Endothelial cell (in vitro differentiated cells): Measurements from ENCODE around the gene SNRNP200. TPM values are rescaled to one million over a fixed set of nuclear protein-coding genes. Genes with fewer than 3 reads are reported as not detected.

ENCODE experiments used
- DNase-seq: peaks from one replicate; pipeline ENCODE4 v3.0.0; 2021; ENCODE audit warnings: low spot score
- H3K27ac Mint-ChIP-seq: one replicate; pipeline ENCODE4 v1.8.0; 2021; ENCODE audit warnings: mixed read lengths, inconsistent platforms; ENCODE audit not compliant: unreplicated experiment
- H3K27me3 Mint-ChIP-seq: one replicate; pipeline ENCODE4 v1.8.0; 2021; ENCODE audit warnings: mild to moderate bottlenecking, moderate library complexity, mixed read lengths, inconsistent platforms; ENCODE audit not compliant: unreplicated experiment
- H3K36me3 Mint-ChIP-seq: one replicate; pipeline ENCODE4 v1.8.0; 2021; ENCODE audit warnings: mild to moderate bottlenecking, low read depth, mixed read lengths, inconsistent platforms; ENCODE audit not compliant: unreplicated experiment
- H3K4me1 Mint-ChIP-seq: one replicate; pipeline ENCODE4 v1.8.0; 2021; ENCODE audit warnings: mild to moderate bottlenecking, mixed read lengths, inconsistent platforms; ENCODE audit not compliant: unreplicated experiment
- H3K4me3 Mint-ChIP-seq: one replicate; pipeline ENCODE4 v1.8.0; 2021; ENCODE audit warnings: mild to moderate bottlenecking, mixed read lengths, inconsistent platforms; ENCODE audit not compliant: unreplicated experiment
- H3K9me3 Mint-ChIP-seq: one replicate; pipeline ENCODE4 v1.8.0; 2021; ENCODE audit warnings: mixed read lengths, inconsistent platforms; ENCODE audit not compliant: unreplicated experiment
- total RNA-seq: library from RNA; stranded (reverse); fragmentation: NEBNext Ultra II Directional; extraction: Animal tissue kit (Norgen Biotek cat#: 25700); gene quantifications from one replicate; pipeline ENCODE4 v1.2.1, GENCODE V29; 2021; ENCODE audit not compliant: unreplicated experiment
- TF ChIP-seq, protein P1 (sequence below): fragments of 200-600 bp; sonication (generic); IDR thresholded peaks from one replicate; pipeline ENCODE4 v1.5.0; 2021; ENCODE audit warnings: antibody characterized with exemption; ENCODE audit not compliant: unreplicated experiment

Gene SNRNP200
- total RNA-seq, 1 donor from 2014 or later: 168 TPM

DNA sequence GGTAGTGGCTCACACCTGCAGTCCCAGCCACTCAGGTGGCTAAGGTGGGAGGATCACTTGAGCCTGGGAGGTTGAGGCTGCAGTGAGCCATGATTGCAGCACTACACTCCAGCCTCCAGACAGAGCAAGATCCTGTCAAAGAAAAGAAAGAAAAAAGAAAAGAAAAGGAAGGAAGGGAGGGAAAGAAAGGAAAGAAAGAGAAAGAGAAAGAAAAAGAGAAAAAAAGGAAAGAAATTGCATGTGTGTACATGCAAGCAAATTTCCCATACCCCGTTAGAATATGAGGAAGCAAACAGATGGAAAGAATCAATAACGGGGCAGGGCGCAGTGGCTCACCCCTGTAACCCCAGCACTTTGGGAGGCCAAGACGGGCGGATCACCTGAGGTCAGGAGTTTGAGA lies 57.5 kb downstream of the SNRNP200 start:
- no peak overlapping the region for H3K27ac Mint-ChIP-seq
- no peaks in the 10 kb centered on the region for H3K9me3 Mint-ChIP-seq
- H3K4me3 Mint-ChIP-seq: no peak overlapping the region
- H3K27me3 Mint-ChIP-seq: peaks cover 3% of the 10 kb centered on the region
- H3K4me1 Mint-ChIP-seq: peaks cover 19% of the 10 kb centered on the region
- DNase-seq: no peak
- TF ChIP-seq, protein P1, sequence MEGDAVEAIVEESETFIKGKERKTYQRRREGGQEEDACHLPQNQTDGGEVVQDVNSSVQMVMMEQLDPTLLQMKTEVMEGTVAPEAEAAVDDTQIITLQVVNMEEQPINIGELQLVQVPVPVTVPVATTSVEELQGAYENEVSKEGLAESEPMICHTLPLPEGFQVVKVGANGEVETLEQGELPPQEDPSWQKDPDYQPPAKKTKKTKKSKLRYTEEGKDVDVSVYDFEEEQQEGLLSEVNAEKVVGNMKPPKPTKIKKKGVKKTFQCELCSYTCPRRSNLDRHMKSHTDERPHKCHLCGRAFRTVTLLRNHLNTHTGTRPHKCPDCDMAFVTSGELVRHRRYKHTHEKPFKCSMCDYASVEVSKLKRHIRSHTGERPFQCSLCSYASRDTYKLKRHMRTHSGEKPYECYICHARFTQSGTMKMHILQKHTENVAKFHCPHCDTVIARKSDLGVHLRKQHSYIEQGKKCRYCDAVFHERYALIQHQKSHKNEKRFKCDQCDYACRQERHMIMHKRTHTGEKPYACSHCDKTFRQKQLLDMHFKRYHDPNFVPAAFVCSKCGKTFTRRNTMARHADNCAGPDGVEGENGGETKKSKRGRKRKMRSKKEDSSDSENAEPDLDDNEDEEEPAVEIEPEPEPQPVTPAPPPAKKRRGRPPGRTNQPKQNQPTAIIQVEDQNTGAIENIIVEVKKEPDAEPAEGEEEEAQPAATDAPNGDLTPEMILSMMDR: no peak
- peaks cover 23% of the 10 kb centered on the region for H3K36me3 Mint-ChIP-seq

DNA sequence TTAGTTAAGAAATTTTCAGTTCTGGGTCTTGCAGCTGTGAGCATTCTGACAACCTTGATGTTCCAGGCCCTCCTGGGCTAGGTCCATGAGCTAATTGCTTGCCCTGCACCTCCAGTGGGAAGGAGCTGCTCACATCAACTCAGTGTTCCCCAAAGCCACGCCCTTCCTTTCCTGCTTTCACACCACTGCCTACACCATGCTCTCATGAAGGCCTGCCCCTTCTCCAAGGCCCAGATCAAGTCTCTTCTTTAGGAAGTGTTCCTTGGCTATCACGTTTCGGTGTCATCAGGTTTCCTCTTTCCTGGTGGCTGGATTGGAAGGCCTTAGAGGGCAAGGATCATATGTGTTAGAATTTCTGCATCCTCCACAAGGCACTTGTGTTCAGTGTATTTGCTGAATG lies 58.3 kb downstream of the SNRNP200 start:
- H3K9me3 Mint-ChIP-seq: no peaks in the 10 kb centered on the region
- peaks cover 15% of the 10 kb centered on the region for H3K36me3 Mint-ChIP-seq

DNA sequence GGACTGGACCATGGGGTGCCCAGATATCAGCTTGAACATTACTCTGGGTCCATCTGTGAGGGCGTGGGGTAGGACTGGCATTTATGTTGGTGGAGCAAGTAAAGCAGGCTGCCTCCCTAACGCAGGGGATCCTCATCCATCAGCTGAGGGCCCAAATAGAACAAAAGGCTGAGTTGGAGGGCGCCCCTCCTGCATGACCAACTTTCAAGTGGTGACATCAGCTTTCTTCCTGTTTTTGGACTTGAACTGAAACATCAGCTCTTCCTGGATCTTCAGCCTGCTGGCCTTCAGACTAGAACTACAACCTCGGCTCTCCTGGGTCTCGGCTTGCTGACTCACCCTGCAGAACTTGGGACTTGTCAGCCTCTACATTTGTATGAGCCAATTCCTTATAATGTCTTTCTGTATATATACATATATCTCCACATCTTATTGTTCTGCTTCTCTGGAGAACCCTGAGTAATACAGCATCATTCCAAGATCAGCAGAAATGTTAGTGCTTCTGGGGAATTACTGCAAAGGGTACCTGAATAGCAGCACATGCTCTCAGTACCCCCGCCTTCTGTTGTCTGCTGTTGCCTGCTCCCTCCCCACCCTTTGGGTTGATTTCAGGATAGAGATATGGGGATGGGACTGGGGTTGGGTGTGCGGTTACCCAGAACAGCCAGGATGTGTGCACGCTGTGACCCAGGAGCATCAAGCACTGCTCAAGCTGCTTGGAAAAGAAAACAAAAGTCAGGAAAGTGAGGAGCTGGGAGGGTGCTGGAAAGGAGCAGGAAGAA lies 59.5 kb downstream of the SNRNP200 start:
- peaks cover 4% of the 10 kb centered on the region for H3K27me3 Mint-ChIP-seq
- no peaks in the 10 kb centered on the region for H3K9me3 Mint-ChIP-seq
- no peak for DNase-seq
- TF ChIP-seq, protein P1: no peak
- H3K4me3 Mint-ChIP-seq: no peak overlapping the region
- H3K4me1 Mint-ChIP-seq: peaks cover 14% of the 10 kb centered on the region
- peaks cover 10% of the 10 kb centered on the region for H3K36me3 Mint-ChIP-seq
- peak overlapping the region; percentile 48 for H3K27ac Mint-ChIP-seq

More for the DNA sequence above, 58.3 kb downstream of the SNRNP200 start:
- TF ChIP-seq, protein P1: no peak
- Mint-ChIP-seq H3K4me3 (no peak overlapping the region), H3K4me1 (peaks cover 19% of the 10 kb centered on the region), H3K27ac (no peak overlapping the region), H3K27me3 (peaks cover 3% of the 10 kb centered on the region)
- no peak for DNase-seq

DNA sequence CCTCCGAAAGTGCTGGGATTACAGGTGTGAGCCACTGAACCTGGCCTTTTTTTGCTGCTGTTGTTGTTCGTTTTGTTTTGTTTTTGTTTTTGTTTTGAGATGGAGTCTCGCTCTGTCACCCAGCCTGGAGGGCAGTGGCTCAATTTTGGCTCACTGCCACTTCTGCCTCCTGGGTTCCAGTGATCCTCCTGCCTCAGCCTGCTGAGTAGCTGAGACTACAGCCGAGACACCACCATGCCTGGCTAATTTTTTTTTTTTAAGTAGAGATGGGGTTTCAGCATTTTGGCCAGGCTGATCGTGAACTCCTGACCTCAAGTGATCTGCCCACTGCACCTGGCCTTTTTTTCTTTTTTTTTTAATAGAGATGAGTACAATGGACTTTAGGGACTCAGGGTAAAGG lies 61.5 kb downstream of the SNRNP200 start:
- TF ChIP-seq, protein P1: no peak
- no peak overlapping the region for H3K27ac Mint-ChIP-seq
- DNase-seq: no peak
- peaks cover 5% of the 10 kb centered on the region for H3K27me3 Mint-ChIP-seq
- H3K4me1 Mint-ChIP-seq: peaks cover 10% of the 10 kb centered on the region
- H3K36me3 Mint-ChIP-seq: peaks cover 14% of the 10 kb centered on the region
- H3K9me3 Mint-ChIP-seq: no peaks in the 10 kb centered on the region
- no peak overlapping the region for H3K4me3 Mint-ChIP-seq

DNA sequence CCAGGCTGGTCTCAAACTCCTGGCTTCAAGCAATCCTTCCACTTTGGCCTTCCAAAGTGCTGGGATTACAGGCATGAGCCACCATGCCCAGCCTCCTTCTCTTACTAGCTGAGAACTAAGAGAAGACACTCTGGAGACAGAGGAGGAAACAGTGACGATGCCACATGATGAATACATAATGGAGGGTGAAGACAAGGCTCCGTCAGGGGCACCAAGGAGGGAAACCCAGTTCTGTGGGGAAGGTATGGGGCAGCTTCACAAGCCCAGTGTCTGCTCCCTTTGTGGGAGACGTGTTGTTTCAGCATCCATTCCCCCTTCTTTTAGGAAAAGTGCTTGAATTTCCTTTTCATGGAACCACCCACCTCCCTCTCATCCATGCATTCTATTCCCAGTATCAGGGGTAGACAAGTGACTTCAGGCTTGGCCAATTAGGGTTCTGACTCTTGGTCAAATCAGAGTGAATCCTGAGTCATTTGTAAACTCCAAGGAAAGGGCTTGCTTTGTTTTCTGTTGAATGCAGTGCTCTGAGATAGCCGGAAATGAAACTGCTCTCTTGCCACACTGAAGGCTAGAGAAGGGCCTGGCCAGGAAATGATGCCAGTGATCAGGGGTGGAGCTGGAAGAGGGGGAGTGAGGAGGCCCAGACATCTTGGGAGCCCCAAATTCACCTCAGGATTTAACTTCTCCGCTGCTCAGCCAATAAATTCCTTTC lies 63.3 kb downstream of the SNRNP200 start:
- peaks cover 10% of the 10 kb centered on the region for H3K4me1 Mint-ChIP-seq
- no peak for DNase-seq
- H3K27me3 Mint-ChIP-seq: peaks cover 5% of the 10 kb centered on the region
- TF ChIP-seq, protein P1: no peak
- H3K4me3 Mint-ChIP-seq: no peak overlapping the region
- no peaks in the 10 kb centered on the region for H3K9me3 Mint-ChIP-seq
- H3K36me3 Mint-ChIP-seq: peaks cover 14% of the 10 kb centered on the region
- no peak overlapping the region for H3K27ac Mint-ChIP-seq
